22Rv1 (cell line): ENCODE results near the gene TPSAB1.

Source experiments
- CTCF ChIP-seq: fragments of 450-650 bp; IDR thresholded peaks from 2 replicates; pipeline ENCODE4 v1.5.1; 2017; ENCODE audit warnings: mild to moderate bottlenecking
- ZFX ChIP-seq: fragments of 450-650 bp; IDR thresholded peaks from 2 replicates; pipeline ENCODE4 v1.6.1; 2017; ENCODE audit warnings: antibody characterized with exemption, borderline replicate concordance

GRCh38 chr16:1260101-1260680 is 19.7 kb downstream of the TPSAB1 start:
- TF ChIP-seq CTCF: no peak
- no peak for TF ChIP-seq ZFX
